ENCODE measurements around the gene PRSS50.

PRSS50 gene

DNA sequence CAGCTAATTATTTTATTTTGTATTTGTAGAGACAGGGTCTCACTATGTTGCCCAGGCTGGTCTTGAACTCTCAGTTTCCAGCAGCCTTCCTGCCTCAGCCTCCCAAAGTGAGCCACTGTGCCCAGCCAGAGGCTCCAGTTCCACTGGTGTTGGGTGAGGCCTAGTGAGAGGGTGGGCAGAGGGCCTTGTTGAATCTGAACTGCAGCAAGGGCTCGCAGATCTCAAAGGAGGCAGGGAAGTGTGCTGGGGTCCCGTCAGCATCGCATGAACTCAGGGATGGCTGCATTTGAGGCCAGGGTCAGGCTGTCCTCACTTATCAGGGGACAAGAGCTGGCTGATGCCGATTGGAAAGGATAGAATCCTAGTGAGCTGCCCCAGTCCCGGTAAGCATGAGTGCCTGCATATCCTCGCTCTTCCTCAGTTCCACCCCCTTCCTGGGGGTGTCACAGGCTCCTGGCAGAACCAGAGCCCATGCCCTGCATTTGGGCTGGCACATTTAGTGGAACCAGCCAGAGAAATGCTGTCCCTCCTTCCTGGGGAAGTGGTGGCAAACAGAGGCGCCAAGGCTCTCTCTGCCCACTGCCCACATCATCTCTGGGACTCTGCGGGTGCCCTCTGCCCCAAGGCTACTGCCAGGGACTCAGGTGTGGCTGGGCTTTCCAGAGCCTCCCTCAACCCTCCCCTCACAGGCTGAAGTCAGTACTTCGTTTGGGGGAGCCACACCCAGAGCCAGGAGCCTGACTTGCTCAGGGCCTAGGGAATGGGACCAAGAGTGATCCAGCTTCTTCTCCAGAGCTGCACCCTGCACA lies 48.3 kb downstream of the PRSS50 start:
- DNase-seq (ENCODE audit: low read depth), result no peak

DNA sequence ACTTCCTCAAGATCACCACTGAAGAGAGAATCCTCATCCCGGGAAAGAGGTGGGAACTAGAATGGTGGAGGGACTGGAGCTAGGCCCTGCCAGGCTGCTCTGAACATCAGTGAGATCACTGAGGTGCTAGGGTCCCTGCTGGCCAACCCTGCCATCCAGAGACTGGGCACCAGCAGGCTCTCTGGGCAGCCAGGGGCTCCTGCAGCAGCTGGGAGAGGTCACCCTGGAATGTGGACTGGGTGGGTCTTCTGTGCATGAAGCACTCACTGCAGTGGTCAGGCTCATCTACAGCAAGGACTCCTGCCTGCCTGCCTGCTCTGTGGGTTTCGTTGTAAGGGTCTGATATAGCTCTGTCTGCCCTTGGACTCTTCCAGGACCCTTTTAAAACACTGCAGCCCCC lies 49.1 kb downstream of the PRSS50 start:
- no peak for DNase-seq (ENCODE audit: low read depth)

DNA sequence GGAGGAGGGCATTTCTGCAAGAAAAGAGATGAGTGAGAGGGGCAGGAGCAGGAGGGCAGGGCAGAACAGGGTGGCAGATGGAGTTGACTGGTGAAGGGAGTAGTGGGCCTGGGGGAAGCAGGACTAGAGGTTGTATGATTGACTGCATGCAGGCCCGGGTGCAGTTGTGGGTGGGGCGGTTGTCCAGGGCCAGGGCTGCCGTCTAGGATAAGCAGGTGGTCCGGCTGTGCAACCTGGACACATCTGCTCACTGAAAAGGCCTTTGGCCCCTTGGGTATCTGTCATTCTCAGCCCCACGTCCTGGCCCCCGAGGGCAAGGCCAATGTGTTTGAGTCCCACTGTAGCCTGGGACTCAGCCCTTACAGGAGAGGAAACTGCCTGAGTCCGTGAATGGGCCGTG lies 49.6 kb downstream of the PRSS50 start:
- DNase-seq (ENCODE audit: low read depth), result no peak

DNA sequence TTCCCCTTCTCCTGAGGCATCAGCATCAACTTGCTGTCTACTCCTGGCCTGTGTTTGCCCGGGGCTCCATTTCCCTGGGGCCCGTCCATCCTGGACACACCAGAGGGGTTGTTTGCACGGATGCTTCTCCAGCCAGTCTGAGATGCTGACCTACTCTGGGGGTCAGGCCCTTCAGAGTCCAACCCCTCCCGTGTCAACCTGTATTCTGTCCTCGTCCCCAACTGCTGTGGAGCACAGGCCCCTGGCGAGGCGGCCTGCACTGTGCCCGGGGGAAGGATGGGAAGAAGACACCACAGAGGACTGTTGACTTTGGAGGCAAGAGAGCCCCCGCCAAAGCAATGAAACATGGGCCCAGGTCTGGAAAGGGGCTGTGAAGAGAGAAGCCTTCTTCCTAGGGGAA lies 50.0 kb downstream of the PRSS50 start:
- DNase-seq (ENCODE audit: low read depth), result no peak

DNA sequence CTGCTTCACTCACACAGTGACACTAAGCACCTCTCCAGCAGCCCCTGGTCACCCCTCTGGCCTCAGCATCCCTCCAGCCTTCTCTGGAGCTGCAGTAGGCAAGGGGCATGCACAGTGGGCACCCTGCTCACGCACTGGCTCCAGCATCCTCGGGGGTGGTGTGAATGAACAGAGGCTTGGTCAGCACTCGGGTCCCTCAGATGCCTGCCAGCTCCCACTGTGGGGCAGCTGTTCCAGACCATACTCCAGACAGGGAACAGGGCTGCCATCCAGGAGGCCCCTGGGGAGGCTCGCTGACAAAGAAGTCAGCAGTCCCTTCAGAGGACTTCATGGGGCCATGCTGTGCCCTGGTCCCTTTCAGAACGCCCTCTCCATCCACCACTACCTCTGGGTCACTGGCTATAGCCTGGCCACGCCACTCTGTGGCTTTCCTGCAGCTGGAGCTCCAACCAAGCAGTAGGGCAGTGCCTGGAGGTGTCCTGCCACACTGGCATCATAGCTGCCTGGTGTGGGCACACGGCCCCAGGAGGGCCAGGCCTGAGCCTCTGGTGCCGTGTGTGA lies 50.5 kb downstream of the PRSS50 start:
- no peak for DNase-seq (ENCODE audit: low read depth)

- DNase-seq (ENCODE audit: low read depth), result no peak
These were observed 51.2 kb downstream of the PRSS50 start for GRCh38 chr3:46666453-46666845.

- DNase-seq (ENCODE audit: low read depth), result no peak
These were observed 51.8 kb downstream of the PRSS50 start for GRCh38 chr3:46665763-46666452.

DNA sequence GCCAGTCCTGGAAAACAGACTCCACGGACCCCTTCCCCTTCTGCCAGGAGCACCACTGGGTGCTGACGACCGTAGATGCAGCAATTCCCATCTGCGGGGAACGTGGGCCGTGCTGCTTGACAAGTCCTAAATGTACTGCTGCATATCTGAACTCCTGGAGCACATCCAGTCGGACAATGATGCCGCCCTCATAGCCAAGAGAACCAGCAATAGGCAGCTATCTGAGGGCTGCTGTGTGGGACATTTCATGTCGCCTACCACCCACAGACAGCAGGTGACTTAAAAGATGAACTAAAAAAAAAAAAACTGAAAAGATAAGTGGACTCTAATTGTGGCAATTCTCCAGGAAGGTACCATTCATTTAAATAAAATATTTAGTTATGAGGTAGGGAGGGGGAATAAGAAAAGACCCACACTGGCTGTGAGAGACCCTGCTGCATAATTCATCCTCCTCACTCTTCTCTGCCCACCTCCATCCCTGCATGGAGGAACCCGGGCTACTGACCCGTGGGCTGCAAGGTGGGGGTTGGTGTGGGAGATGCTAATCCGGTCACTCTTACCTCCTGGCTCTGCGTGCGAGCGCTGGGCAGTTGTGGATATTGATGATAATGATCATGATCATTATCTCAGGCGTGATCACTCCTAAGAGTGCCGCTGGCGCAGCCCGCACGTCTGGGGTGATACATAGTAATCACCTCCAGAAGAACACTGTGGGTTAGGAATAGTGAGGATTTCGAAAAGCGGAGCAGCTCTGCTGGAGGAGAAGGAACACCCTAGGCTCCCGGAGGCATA lies 52.5 kb downstream of the PRSS50 start:
- no peak for DNase-seq (ENCODE audit: low read depth)

GRCh38 chr3:46664188-46664970 lies 53.3 kb downstream of the PRSS50 start:
- no peak for DNase-seq (ENCODE audit: low read depth)

DNA sequence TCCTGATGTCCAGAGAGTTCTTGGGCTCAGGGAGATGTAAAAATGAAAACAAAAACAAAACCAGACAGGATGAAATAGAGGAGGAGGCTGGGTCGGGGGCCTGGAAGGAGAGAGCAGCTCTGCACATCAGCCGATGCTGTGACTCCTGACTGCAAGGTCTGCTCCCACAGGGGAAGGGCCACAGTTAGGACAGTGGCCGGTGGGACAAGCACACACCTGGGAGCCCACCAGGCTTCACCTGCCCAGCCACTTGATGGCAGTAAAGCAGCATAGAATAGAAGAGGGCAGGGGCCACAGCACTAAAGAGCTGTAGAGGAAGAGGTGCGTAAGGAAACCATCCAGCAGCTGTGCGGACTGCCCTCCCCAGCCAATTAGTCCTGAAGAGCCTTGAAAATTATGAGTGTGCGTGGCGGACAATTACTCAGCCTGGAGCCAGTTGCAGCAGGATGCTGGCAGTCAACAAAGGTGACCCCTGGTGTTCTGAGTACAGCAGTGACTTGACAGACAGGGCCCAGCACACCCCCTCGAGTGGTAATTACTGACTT lies 54.0 kb downstream of the PRSS50 start:
- DNase-seq (ENCODE audit: low read depth), result no peak

GRCh38 chr3:46662771-46663551 lies 54.7 kb downstream of the PRSS50 start:
- no peak for DNase-seq (ENCODE audit: low read depth)

Measured in stimulated activated CD8-positive, alpha-beta memory T cell treated with anti-CD3 and anti-CD28 coated beads, Interleukin-12 subunit alpha, Interleukin-12 subunit beta, amount 100 ng/mL, for 4 hours (primary cell).